GM18867 (cell line): Measurements from ENCODE around the gene KIAA1671.
A peak's percentile ranks its signal among the peaks of the same experiment; 100 is the strongest.
"Not testable (repeated sequence)": the region's sequence is repeated elsewhere in the genome, so short reads cannot be mapped to it uniquely, and the experiment has no call there.

Source experiments
- ATAC-seq: cut with Tn5 transposase; IDR thresholded peaks from one replicate; pipeline ENCODE4 v1.9.1; 2021; ENCODE audit warnings: mild to moderate bottlenecking, moderate library complexity; ENCODE audit not compliant: unreplicated experiment

KIAA1671 gene

DNA sequence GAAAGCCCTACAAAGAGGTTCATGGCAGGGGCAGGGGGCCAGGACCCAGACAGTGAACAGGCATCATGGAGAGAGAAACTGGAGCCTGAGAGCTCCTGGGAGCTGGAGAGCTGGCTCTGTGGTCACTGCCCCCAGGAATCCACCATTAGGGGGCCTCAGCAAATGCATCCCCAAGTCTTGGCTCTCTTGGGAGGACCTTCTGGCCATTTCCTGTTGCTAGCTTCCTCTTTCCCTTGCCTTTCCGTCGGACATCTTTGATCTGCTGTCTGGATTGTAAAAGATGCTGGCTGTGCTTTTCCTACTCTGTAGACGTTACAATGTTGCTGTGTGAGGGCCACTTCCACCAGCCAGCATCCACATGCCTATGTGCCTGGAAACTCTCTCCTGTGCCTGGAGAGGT, 259.8 kb downstream of the KIAA1671 start:
- ATAC-seq, result no peak

GRCh38 chr22:25213221-25213620, 260.7 kb downstream of the KIAA1671 start:
- ATAC-seq, result no peak

- no peak for ATAC-seq
Observed at GRCh38 chr22:25216230-25216629, 263.7 kb downstream of the KIAA1671 start.

DNA sequence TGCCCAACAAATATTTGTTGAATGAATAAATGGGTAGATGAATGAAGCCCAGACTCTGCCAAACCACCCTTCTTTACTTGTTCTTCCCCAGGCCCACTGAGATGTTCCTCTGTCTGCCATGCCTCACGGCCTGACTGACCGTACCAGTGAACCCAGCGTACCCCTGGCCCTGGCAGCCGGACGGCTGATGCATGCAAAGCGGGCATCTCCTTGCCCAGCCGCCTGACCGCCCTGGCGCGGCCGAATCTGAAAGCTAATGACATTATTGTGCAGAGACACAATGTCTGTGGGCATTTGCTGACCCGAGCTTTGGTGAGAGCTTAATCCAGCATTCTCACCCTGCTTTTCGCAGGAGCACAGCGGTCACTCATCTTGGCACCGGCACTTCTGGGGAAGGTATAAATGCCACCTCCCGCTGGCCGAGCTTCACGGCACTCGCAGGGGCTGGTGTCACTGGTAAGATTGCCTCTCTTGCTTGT, 266.7 kb downstream of the KIAA1671 start, which contains the start of gene CRYBB2:
CRYBB2 (plus strand) TSS at position 429 of the 479 bp plus-strand sequence. CDS start 1,791 bp downstream, outside the sequence.
- no peak for ATAC-seq

- ATAC-seq, result no peak
Observed at GRCh38 chr22:25219948-25220442, 267.5 kb downstream of the KIAA1671 start.

DNA sequence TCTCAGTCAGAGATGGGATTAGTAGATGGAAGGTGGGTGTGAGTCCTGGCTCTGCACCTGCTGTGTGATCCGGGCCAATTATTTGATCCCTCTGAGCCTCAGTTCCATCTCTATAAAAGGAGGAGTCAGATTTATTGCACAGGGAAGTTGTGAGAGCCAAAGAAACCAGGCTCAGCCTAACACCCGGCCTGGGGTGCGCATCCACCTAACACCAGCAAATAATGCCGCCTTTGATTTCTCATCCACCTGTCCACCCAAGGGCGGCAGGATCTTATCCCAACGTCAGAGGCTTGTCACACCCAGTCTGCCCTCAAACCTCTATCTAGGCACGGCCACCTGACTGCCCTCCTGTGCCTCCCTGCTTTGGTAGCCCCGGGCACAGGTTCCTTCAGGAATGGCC, 269.3 kb downstream of the KIAA1671 start:
- no peak for ATAC-seq

GRCh38 chr22:25223269-25223850, 270.8 kb downstream of the KIAA1671 start:
- ATAC-seq, result no peak

DNA sequence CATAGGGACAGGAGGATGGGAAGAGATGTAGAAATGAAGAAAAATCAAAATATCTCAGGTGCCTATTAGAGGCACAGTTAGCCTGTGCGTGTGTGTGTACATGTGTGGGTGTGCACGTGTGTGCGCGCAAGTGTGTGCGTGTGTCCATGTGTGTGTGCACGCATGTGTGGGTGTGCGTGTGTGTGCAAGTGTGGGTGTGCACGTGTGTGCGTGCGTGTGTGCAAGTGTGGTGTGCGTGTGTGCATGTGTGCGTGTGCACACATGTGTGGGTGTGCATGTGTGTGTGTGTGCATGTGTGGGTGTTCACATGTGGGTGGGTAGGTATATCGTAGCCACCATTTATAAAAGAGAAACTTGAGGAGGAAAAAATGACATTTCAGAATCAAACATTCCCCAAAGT, 276.3 kb downstream of the KIAA1671 start:
- ATAC-seq, result no peak

- ATAC-seq, result not testable (repeated sequence)
Observed at GRCh38 chr22:25230760-25231159, 278.2 kb downstream of the KIAA1671 start.

DNA sequence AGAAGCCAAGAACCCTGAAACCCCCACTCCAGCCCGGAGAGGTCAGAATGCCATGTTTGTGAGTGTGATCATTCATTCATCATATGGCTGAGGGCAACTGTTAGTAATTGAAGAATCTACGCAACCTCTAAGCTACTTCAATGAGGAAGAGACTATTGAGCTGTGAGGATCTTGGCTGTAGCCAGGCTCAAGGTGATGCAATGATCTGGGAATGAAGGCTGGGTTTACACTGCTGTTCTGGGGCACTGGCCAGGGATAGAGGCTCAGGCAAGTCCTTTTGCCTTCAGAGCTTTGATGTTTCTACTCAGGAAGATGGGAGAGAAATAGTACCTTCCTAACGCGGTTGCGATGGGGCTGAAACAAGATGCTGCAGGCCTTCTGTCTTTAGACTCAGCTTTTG, 279.8 kb downstream of the KIAA1671 start:
- no peak for ATAC-seq

GRCh38 chr22:25233706-25234105, 281.2 kb downstream of the KIAA1671 start:
- ATAC-seq, result not testable (repeated sequence)

GRCh38 chr22:25235547-25236290, 283.2 kb downstream of the KIAA1671 start:
- ATAC-seq, result peak; percentile 55

- no peak for ATAC-seq
Observed at GRCh38 chr22:25236417-25236816, 283.9 kb downstream of the KIAA1671 start.

DNA sequence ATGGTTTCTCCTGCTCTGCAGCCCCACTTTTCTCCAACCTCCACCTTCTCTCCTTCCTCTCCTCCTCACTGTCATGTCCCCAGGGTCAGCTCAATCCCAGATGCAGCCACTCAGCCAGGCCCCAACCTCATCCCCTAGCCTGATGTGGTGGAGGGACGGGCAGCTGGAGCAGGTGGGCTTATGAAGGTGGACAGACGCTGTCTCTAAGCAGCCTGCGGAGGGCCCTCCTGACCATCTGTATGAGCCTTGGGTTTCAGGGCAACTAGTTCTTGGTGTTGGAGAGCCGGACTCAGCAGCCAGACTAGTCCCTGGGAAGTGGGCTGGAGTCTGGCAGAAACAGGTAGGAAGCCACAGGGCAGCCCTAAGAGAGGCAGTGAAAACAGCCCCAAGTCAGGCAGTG, 285.0 kb downstream of the KIAA1671 start:
- ATAC-seq, result no peak

DNA sequence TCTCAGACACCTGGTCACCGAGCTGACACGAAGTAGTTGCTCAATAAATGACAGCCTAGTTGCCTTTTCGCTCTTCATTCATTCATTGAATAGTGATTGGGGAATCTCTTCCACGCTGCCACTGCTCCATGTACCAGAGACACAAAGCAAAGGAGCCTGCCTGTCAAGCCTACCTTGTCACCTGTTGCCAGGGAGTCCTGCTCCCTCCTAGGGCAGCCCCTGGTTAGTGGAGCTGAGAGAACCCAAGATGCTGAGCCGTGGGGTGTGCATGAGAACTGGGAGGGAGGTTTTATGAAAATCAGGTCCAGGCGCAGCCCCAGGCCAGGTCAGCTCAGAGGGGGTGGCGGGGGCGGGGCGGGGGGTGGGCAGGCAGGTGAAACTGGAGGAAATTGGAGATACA, 285.5 kb downstream of the KIAA1671 start:
- ATAC-seq, result not testable (repeated sequence)
